ENCODE measurements around the gene PALLD. TPM values are rescaled to one million over a fixed set of nuclear protein-coding genes. Genes with fewer than 3 reads are reported as not detected.

Gene PALLD
- total and polyA plus RNA-seq, 3 donors from 2014 or later = 138 to 156 (median 146) TPM

DNA sequence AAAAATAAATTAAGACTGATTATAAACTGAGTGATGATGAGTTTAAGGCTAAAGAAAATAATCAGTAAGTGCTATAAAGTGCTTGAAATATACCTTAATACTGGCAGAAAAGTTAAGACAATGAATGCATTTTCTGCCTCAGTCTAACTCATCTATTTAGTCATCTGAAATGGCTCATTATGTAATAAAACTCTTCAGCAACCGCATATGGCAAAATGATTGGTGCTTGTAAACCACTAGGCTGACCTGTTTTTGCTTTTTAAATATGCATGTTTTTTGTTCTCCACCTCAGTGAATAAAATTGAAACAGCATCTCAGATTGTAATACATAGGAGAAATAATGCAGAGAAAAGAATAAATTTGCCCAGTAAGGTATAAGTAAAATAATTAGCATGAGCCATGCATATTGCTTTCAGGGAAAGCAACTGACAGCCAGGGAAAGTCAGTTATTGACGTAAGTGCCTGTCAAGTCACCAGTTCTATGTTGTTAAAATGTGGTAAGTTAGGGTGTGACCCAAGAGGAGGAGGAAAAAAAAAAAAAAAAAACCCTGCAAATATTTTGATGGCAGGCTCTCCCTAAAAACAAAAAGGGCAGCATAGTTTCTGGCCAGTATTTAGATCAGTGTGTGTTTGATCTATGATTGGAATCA lies 167.5 kb downstream of the PALLD start:
- H3K36me3 ChIP-seq (ENCODE audit: low read depth, missing control alignments) = no peaks in the 10 kb centered on the region

DNA sequence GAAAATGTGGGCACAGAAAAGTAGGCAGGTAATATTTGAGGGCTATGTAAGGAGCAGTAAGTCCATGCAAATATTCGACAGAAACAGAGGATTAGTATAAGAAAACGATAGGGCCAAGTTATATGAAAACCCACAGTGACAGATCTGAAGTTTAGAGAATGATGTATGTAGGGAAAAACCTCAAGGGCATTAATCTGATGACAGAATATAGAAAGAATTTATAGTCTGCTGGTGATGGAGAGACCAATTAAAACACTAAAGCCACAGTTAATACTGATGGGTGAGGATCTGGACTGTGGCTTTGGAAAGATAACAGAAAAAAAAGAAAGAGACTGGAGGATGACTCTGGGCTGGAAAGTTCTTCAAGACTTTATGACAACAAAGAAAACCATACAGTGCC lies 169.7 kb downstream of the PALLD start:
- 62 to 66% methylated on average over 2 of the region's 2 CpGs for WGBS, 2 donors
- Histone ChIP-seq H3K27ac (no peak overlapping the region), H3K27me3 (no peaks in the 10 kb centered on the region), H3K9me3 (no peaks in the 10 kb centered on the region), H3K4me3 (no peak overlapping the region), H3K36me3 (ENCODE audit: low read depth, missing control alignments) (no peaks in the 10 kb centered on the region), H3K4me1 (no peaks in the 10 kb centered on the region)
- TF ChIP-seq POLR2A (IDR thresholded peaks at IDR 0.05) = no peak
- TF ChIP-seq, protein P1, sequence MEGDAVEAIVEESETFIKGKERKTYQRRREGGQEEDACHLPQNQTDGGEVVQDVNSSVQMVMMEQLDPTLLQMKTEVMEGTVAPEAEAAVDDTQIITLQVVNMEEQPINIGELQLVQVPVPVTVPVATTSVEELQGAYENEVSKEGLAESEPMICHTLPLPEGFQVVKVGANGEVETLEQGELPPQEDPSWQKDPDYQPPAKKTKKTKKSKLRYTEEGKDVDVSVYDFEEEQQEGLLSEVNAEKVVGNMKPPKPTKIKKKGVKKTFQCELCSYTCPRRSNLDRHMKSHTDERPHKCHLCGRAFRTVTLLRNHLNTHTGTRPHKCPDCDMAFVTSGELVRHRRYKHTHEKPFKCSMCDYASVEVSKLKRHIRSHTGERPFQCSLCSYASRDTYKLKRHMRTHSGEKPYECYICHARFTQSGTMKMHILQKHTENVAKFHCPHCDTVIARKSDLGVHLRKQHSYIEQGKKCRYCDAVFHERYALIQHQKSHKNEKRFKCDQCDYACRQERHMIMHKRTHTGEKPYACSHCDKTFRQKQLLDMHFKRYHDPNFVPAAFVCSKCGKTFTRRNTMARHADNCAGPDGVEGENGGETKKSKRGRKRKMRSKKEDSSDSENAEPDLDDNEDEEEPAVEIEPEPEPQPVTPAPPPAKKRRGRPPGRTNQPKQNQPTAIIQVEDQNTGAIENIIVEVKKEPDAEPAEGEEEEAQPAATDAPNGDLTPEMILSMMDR (IDR thresholded peaks at IDR 0.05) = no peak
- no peak for DNase-seq
- intact Hi-C loops (cut with DNase I; ENCODE audit: low total_unique reads) = no loop called here

More for the DNA sequence above, 167.5 kb downstream of the PALLD start:
- H3K4me1 ChIP-seq = no peaks in the 10 kb centered on the region
- intact Hi-C loops (cut with DNase I; ENCODE audit: low total_unique reads) = no loop called here
- no peaks in the 10 kb centered on the region for H3K27me3 ChIP-seq
- WGBS, 2 donors = 95 to 96% methylated on average over 2 of the region's 2 CpGs
- TF ChIP-seq POLR2A (IDR thresholded peaks at IDR 0.05) = no peak
- TF ChIP-seq, protein P1 (IDR thresholded peaks at IDR 0.05) = no peak
- H3K4me3 ChIP-seq = no peak overlapping the region
- no peaks in the 10 kb centered on the region for H3K9me3 ChIP-seq
- no peak for DNase-seq
- H3K27ac ChIP-seq = no peak overlapping the region

DNA sequence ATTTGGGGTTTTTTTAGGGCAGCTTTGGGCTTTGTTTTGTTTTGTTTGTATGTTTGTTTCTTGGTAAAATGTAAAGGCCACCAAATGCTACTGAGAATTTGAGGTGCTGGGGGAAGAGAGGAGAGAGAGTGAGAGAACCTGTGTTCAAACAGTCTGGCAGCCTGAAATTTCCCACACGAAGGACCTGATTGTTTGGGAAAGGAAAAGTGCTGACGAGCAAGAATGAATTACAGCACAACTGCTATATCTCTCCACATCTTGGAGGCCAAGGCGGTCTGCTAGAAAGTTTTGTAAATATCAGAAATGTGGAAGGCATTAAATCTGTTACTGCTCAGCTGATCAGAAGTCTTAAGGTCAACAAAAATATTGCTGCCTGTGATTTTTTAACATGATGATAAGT lies 170.5 kb downstream of the PALLD start:
- DNase-seq = no peak
- TF ChIP-seq, protein P1 (IDR thresholded peaks at IDR 0.05) = no peak
- TF ChIP-seq POLR2A (IDR thresholded peaks at IDR 0.05) = no peak
- 48 to 52% methylated on average over 3 of the region's 3 CpGs for WGBS, 2 donors
- Histone ChIP-seq H3K4me3 (no peak overlapping the region), H3K27me3 (no peaks in the 10 kb centered on the region), H3K27ac (no peak overlapping the region), H3K9me3 (no peaks in the 10 kb centered on the region), H3K4me1 (no peaks in the 10 kb centered on the region), H3K36me3 (ENCODE audit: low read depth, missing control alignments) (no peaks in the 10 kb centered on the region)
- intact Hi-C loops (cut with DNase I; ENCODE audit: low total_unique reads) = no loop called here

DNA sequence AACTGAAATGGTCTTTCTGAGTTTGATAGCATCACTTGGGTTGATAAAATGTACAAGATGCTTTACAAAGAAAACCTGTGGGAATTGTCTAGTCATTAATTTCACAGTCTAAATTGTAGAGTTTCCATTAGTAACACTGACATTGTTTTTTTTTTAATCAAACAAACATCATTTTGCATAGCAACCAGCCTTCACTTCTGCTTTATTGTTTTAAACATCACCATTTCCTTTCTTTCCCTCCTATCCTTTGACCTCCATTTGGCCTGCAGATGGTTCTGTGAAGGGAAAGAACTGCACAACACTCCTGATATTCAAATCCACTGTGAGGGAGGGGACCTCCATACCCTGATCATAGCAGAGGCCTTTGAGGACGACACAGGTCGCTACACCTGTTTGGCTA lies 171.1 kb downstream of the PALLD start:
- WGBS, 2 donors = 98 to 100% methylated on average over 2 of the region's 2 CpGs
- DNase-seq = no peak
- no peak overlapping the region for H3K4me3 ChIP-seq
- H3K36me3 ChIP-seq (ENCODE audit: low read depth, missing control alignments) = no peaks in the 10 kb centered on the region
- no peaks in the 10 kb centered on the region for H3K4me1 ChIP-seq
- H3K27me3 ChIP-seq = no peaks in the 10 kb centered on the region
- intact Hi-C loops (cut with DNase I; ENCODE audit: low total_unique reads) = no loop called here
- no peaks in the 10 kb centered on the region for H3K9me3 ChIP-seq
- no peak overlapping the region for H3K27ac ChIP-seq
- TF ChIP-seq, protein P1 (IDR thresholded peaks at IDR 0.05) = no peak
- no peak for TF ChIP-seq POLR2A (IDR thresholded peaks at IDR 0.05)

DNA sequence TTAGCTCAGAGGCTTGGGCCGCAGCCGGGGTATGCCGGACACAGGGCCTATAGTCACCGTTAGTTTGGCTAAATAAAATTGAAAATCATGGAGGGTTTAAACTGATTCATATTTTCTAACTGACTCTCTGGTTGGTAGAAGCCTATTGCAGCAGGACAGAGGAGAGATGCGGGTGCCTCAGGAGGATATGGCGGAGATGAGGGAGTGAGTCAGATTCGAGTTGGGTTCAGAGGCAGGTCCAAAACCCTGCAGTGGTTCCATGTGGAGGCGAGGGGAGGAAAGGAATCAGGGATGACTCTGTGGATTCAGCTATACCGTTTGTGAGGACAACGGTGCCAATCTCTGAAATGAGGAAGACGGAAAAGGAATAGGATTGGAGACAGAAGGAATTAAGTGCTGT lies 176.6 kb downstream of the PALLD start:
- DNase-seq = no peak
- H3K27me3 ChIP-seq = no peaks in the 10 kb centered on the region
- H3K4me3 ChIP-seq = no peak overlapping the region
- TF ChIP-seq, protein P1 (IDR thresholded peaks at IDR 0.05) = no peak
- TF ChIP-seq POLR2A (IDR thresholded peaks at IDR 0.05) = no peak
- WGBS, 2 donors = 88 to 92% methylated on average over 11 of the region's 11 CpGs
- H3K36me3 ChIP-seq (ENCODE audit: low read depth, missing control alignments) = no peaks in the 10 kb centered on the region
- no peaks in the 10 kb centered on the region for H3K4me1 ChIP-seq
- no peak overlapping the region for H3K27ac ChIP-seq
- intact Hi-C loops (cut with DNase I; ENCODE audit: low total_unique reads) = no loop called here
- H3K9me3 ChIP-seq = no peaks in the 10 kb centered on the region

Measured in testis (tissue), 3 donors.